ENCODE measurements around the gene RPN2.

GRCh38 chr20:37190354-37191112 lies 11.4 kb downstream of the RPN2 start:
- TF ChIP-seq, protein P1, sequence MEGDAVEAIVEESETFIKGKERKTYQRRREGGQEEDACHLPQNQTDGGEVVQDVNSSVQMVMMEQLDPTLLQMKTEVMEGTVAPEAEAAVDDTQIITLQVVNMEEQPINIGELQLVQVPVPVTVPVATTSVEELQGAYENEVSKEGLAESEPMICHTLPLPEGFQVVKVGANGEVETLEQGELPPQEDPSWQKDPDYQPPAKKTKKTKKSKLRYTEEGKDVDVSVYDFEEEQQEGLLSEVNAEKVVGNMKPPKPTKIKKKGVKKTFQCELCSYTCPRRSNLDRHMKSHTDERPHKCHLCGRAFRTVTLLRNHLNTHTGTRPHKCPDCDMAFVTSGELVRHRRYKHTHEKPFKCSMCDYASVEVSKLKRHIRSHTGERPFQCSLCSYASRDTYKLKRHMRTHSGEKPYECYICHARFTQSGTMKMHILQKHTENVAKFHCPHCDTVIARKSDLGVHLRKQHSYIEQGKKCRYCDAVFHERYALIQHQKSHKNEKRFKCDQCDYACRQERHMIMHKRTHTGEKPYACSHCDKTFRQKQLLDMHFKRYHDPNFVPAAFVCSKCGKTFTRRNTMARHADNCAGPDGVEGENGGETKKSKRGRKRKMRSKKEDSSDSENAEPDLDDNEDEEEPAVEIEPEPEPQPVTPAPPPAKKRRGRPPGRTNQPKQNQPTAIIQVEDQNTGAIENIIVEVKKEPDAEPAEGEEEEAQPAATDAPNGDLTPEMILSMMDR (IDR thresholded peaks at IDR 0.05; ENCODE audit: insufficient read depth, low read length, poor library complexity, severe bottlenecking), result no peak
- no peak for TF ChIP-seq EZH2phosphoT487 (conservative IDR thresholded peaks at IDR 0.05; ENCODE audit: low read length)

All from SU-DHL-6 (cell line).